ENCODE results near the gene SULT1C3. TPM values are rescaled to one million over a fixed set of nuclear protein-coding genes. Genes with fewer than 3 reads are reported as not detected.
A peak's percentile ranks its signal among the peaks of the same experiment; 100 is the strongest.

SULT1C3 gene
- not detected for total RNA-seq

- in situ Hi-C loops (cut with MboI; ENCODE audit: low pct_unique_long_range_greater_than_20kb in 2 of 9, low sequenced_read_pairs in 9 of 9, unreplicated experiment in 9 of 9), result no loop called here
- ATAC-seq (replicated peaks in 6 of 8), result no peak
- Histone ChIP-seq H3K27ac (no peak within 1 kb of the TSS), H3K4me3 (no peak within 1 kb of the TSS), H3K4me1 (replicated peaks in 1 of 2) (no peaks in the 10 kb centered on the region)
- 0 to 81% (median 34%) methylated on average over 1 to 2 of the region's 2 CpGs; no CpG with 5 or more reads in 2 of the 10 experiments for WGBS, 10 experiments
These were observed at the start of gene SULT1C3 for GRCh38 chr2:108239786-108240185. Gene SULT1C3, plus strand, starts transcription at chr2:108239968. Its CDS starts 7,227 bp downstream, at chr2:108247195.

GRCh38 chr2:108193251-108193650 is 46.5 kb upstream of the SULT1C3 start:
- 22 to 96% (median 57%) methylated on average over 1 to 3 of the region's 3 CpGs for WGBS, 10 experiments
- ATAC-seq (replicated peaks in 6 of 8), result peak in 1 of 8 experiments; percentile 63
- in situ Hi-C loops (cut with MboI; ENCODE audit: low pct_unique_long_range_greater_than_20kb in 2 of 9, low sequenced_read_pairs in 9 of 9, unreplicated experiment in 9 of 9), result loop anchor here in 3 of 9 experiments (25.0 kb wide), 2 partner anchors 256 to 1556 kb away; no protein-coding TSS in a partner anchor

GRCh38 chr2:108194409-108195132 is 45.2 kb upstream of the SULT1C3 start:
- peak in 1 of 8 experiments; percentile 36 for ATAC-seq (replicated peaks in 6 of 8)
- WGBS, 10 experiments, result 3 to 80% (median 44%) methylated on average over 1 to 7 of the region's 7 CpGs; no CpG with 5 or more reads in 1 of the 10 experiments
- Histone ChIP-seq H3K27ac (no peak overlapping the region), H3K4me3 (no peak overlapping the region), H3K4me1 (replicated peaks in 1 of 2) (no peaks in the 10 kb centered on the region)
- in situ Hi-C loops (cut with MboI; ENCODE audit: low pct_unique_long_range_greater_than_20kb in 2 of 9, low sequenced_read_pairs in 9 of 9, unreplicated experiment in 9 of 9), result loop anchor here in 3 of 9 experiments (25.0 kb wide), 2 partner anchors 257 to 1557 kb away; no protein-coding TSS in a partner anchor

More at GRCh38 chr2:108193251-108193650, 46.5 kb upstream of the SULT1C3 start:
- Histone ChIP-seq H3K4me1 (replicated peaks in 1 of 2) (no peaks in the 10 kb centered on the region), H3K4me3 (no peak overlapping the region), H3K27ac (no peak overlapping the region)

- no peaks in the 10 kb centered on the region for H3K4me1 ChIP-seq (replicated peaks in 1 of 2)
- no peak overlapping the region for H3K27ac ChIP-seq
- ATAC-seq (replicated peaks in 6 of 8), result no peak
- H3K4me3 ChIP-seq, result no peak overlapping the region
- in situ Hi-C loops (cut with MboI; ENCODE audit: low pct_unique_long_range_greater_than_20kb in 2 of 9, low sequenced_read_pairs in 9 of 9, unreplicated experiment in 9 of 9), result loop anchor here in 3 of 9 experiments (25.0 kb wide), 2 partner anchors 258 to 1558 kb away; no protein-coding TSS in a partner anchor
These were observed 44.7 kb upstream of the SULT1C3 start for GRCh38 chr2:108195133-108195439.

- H3K4me1 ChIP-seq (replicated peaks in 1 of 2), result no peaks in the 10 kb centered on the region
- in situ Hi-C loops (cut with MboI; ENCODE audit: low pct_unique_long_range_greater_than_20kb in 2 of 9, low sequenced_read_pairs in 9 of 9, unreplicated experiment in 9 of 9), result loop anchor here in 4 of 9 experiments (25.0 kb wide), 3 partner anchors 138 to 1562 kb away; no protein-coding TSS in a partner anchor
- H3K27ac ChIP-seq, result no peak overlapping the region
- ATAC-seq (replicated peaks in 6 of 8), result no peak
- H3K4me3 ChIP-seq, result no peak overlapping the region
These were observed 40.0 kb upstream of the SULT1C3 start for GRCh38 chr2:108199726-108200125.

GRCh38 chr2:108200569-108200968 is 39.2 kb upstream of the SULT1C3 start:
- H3K4me1 ChIP-seq (replicated peaks in 1 of 2), result no peaks in the 10 kb centered on the region
- ATAC-seq (replicated peaks in 6 of 8), result no peak
- in situ Hi-C loops (cut with MboI; ENCODE audit: low pct_unique_long_range_greater_than_20kb in 2 of 9, low sequenced_read_pairs in 9 of 9, unreplicated experiment in 9 of 9), result loop anchor here in 1 of 9 experiments (25.0 kb wide), 1 partner anchor 137 kb away; no protein-coding TSS in a partner anchor
- no peak overlapping the region for H3K4me3 ChIP-seq
- H3K27ac ChIP-seq, result no peak overlapping the region
- WGBS, 10 experiments, result 0 to 92% (median 66%) methylated on average over 1 to 3 of the region's 7 CpGs; no CpG with 5 or more reads in 2 of the 10 experiments

- 0 to 91% (median 61%) methylated on average over 1 to 3 of the region's 3 CpGs for WGBS, 10 experiments
- in situ Hi-C loops (cut with MboI; ENCODE audit: low pct_unique_long_range_greater_than_20kb in 2 of 9, low sequenced_read_pairs in 9 of 9, unreplicated experiment in 9 of 9), result loop anchor here in 1 of 9 experiments (25.0 kb wide), 1 partner anchor 125 kb away; no protein-coding TSS in a partner anchor
- H3K4me1 ChIP-seq (replicated peaks in 1 of 2), result no peaks in the 10 kb centered on the region
- H3K4me3 ChIP-seq, result no peak overlapping the region
- H3K27ac ChIP-seq, result no peak overlapping the region
- no peak for ATAC-seq (replicated peaks in 6 of 8)
These were observed 27.1 kb upstream of the SULT1C3 start for GRCh38 chr2:108212671-108213070.

GRCh38 chr2:108215794-108216211 is 24.0 kb upstream of the SULT1C3 start:
- ATAC-seq (replicated peaks in 6 of 8), result peak in 3 of 8 experiments; percentile 81 to 95 (median 91)
- 0 to 65% (median 60%) methylated on average over 1 to 2 of the region's 3 CpGs; no CpG with 5 or more reads in 4 of the 10 experiments for WGBS, 10 experiments
- Histone ChIP-seq H3K4me1 (replicated peaks in 1 of 2) (no peaks in the 10 kb centered on the region), H3K4me3 (no peak overlapping the region), H3K27ac (no peak overlapping the region)
- in situ Hi-C loops (cut with MboI; ENCODE audit: low pct_unique_long_range_greater_than_20kb in 2 of 9, low sequenced_read_pairs in 9 of 9, unreplicated experiment in 9 of 9), result loop anchor here in 1 of 9 experiments (25.0 kb wide), 1 partner anchor 121 kb away; no protein-coding TSS in a partner anchor

- 50 to 100% (median 86%) methylated on average over 1 to 2 of the region's 2 CpGs; no CpG with 5 or more reads in 2 of the 10 experiments for WGBS, 10 experiments
- no peak overlapping the region for H3K4me3 ChIP-seq
- H3K27ac ChIP-seq, result no peak overlapping the region
- ATAC-seq (replicated peaks in 6 of 8), result peak in 5 of 8 experiments; percentile 24 to 88 (median 35)
- H3K4me1 ChIP-seq (replicated peaks in 1 of 2), result no peaks in the 10 kb centered on the region
- in situ Hi-C loops (cut with MboI; ENCODE audit: low pct_unique_long_range_greater_than_20kb in 2 of 9, low sequenced_read_pairs in 9 of 9, unreplicated experiment in 9 of 9), result loop anchor here in 1 of 9 experiments (25.0 kb wide), 1 partner anchor 120 kb away; no protein-coding TSS in a partner anchor
These were observed 22.6 kb upstream of the SULT1C3 start for GRCh38 chr2:108217211-108217610.

- Histone ChIP-seq H3K4me1 (replicated peaks in 1 of 2) (no peaks in the 10 kb centered on the region), H3K27ac (no peak overlapping the region), H3K4me3 (no peak overlapping the region)
- peak in 3 of 8 experiments; percentile 15 to 41 (median 33) for ATAC-seq (replicated peaks in 6 of 8)
- in situ Hi-C loops (cut with MboI; ENCODE audit: low pct_unique_long_range_greater_than_20kb in 2 of 9, low sequenced_read_pairs in 9 of 9, unreplicated experiment in 9 of 9), result loop anchor here in 1 of 9 experiments (10.0 to 25.0 kb wide), 2 partner anchors 118 to 235 kb away; no protein-coding TSS in a partner anchor
- 9 to 86% (median 67%) methylated on average over 2 to 3 of the region's 3 CpGs; no CpG with 5 or more reads in 7 of the 10 experiments for WGBS, 10 experiments
These were observed 20.1 kb upstream of the SULT1C3 start for GRCh38 chr2:108219688-108220087.

GRCh38 chr2:108220191-108220590 is 19.6 kb upstream of the SULT1C3 start:
- WGBS, 10 experiments, result 87 to 100% (median 90%) methylated on average over 2 to 3 of the region's 3 CpGs; no CpG with 5 or more reads in 5 of the 10 experiments
- Histone ChIP-seq H3K27ac (no peak overlapping the region), H3K4me1 (replicated peaks in 1 of 2) (no peaks in the 10 kb centered on the region), H3K4me3 (no peak overlapping the region)
- in situ Hi-C loops (cut with MboI; ENCODE audit: low pct_unique_long_range_greater_than_20kb in 2 of 9, low sequenced_read_pairs in 9 of 9, unreplicated experiment in 9 of 9), result loop anchor here in 1 of 9 experiments (10.0 to 25.0 kb wide), 2 partner anchors 117 to 235 kb away; no protein-coding TSS in a partner anchor
- ATAC-seq (replicated peaks in 6 of 8), result no peak

GRCh38 chr2:108220942-108221541 is 18.7 kb upstream of the SULT1C3 start:
- no peak overlapping the region for H3K4me3 ChIP-seq
- in situ Hi-C loops (cut with MboI; ENCODE audit: low pct_unique_long_range_greater_than_20kb in 2 of 9, low sequenced_read_pairs in 9 of 9, unreplicated experiment in 9 of 9), result loop anchor here in 1 of 9 experiments (10.0 to 25.0 kb wide), 2 partner anchors 116 to 234 kb away; no protein-coding TSS in a partner anchor
- H3K27ac ChIP-seq, result no peak overlapping the region
- WGBS, 10 experiments, result 0 to 80% (median 48%) methylated on average over 1 to 2 of the region's 4 CpGs; no CpG with 5 or more reads in 5 of the 10 experiments
- no peak for ATAC-seq (replicated peaks in 6 of 8)
- no peaks in the 10 kb centered on the region for H3K4me1 ChIP-seq (replicated peaks in 1 of 2)

- Histone ChIP-seq H3K4me1 (replicated peaks in 1 of 2) (no peaks in the 10 kb centered on the region), H3K4me3 (no peak overlapping the region), H3K27ac (no peak overlapping the region)
- no peak for ATAC-seq (replicated peaks in 6 of 8)
- 16 to 100% (median 86%) methylated on average over 1 to 3 of the region's 3 CpGs; no CpG with 5 or more reads in 2 of the 10 experiments for WGBS, 10 experiments
- in situ Hi-C loops (cut with MboI; ENCODE audit: low pct_unique_long_range_greater_than_20kb in 2 of 9, low sequenced_read_pairs in 9 of 9, unreplicated experiment in 9 of 9), result loop anchor here in 1 of 9 experiments (10.0 to 25.0 kb wide), 2 partner anchors 115 to 233 kb away; no protein-coding TSS in a partner anchor
These were observed 17.5 kb upstream of the SULT1C3 start for GRCh38 chr2:108222261-108222660.

All from motor neuron (in vitro differentiated cells).